HL-60 (cell line): ENCODE results near the gene TTC31.
"Not testable (repeated sequence)": the region's sequence is repeated elsewhere in the genome, so short reads cannot be mapped to it uniquely, and the experiment has no call there.

Experiments
- CTCF ChIP-seq: IDR thresholded peaks from one replicate; pipeline ENCODE4 v1.5.1; 2011; ENCODE audit warnings: low read length, control low read depth, inconsistent platforms; ENCODE audit not compliant: insufficient read depth
- GABPA ChIP-seq: IDR thresholded peaks from 2 replicates; pipeline ENCODE4 v1.6.1; 2012; ENCODE audit warnings: low read depth
- POLR2AphosphoS5 ChIP-seq: IDR thresholded peaks from 2 replicates; pipeline ENCODE4 v1.6.1; 2012; ENCODE audit warnings: low read depth

- not testable (repeated sequence) for TF ChIP-seq CTCF, POLR2AphosphoS5, GABPA
Measured at GRCh38 chr2:74459503-74460118, 23.3 kb upstream of the TTC31 start.
